Left ventricle myocardium inferior (tissue), 1 donor: ENCODE measurements around the gene EIF6. TPM values are rescaled to one million over a fixed set of nuclear protein-coding genes. Genes with fewer than 3 reads are reported as not detected.

Experiments
- DNase-seq: peaks from one replicate; pipeline ENCODE4 v3.0.0-alpha.2; 2020
- H3K27ac ChIP-seq: fragments of 200-600 bp; replicated peaks from 2 replicates; pipeline ENCODE4 v1.8.0; 2021
- H3K27me3 ChIP-seq: fragments of 200-600 bp; 2 replicates; pipeline ENCODE4 v1.8.0; 2021; ENCODE audit warnings: low read depth
- H3K36me3 ChIP-seq: fragments of 200-600 bp; 2 replicates; pipeline ENCODE4 v1.8.0; 2021
- H3K4me1 ChIP-seq: fragments of 200-600 bp; 2 replicates; pipeline ENCODE4 v1.8.0; 2021
- H3K4me3 ChIP-seq: fragments of 200-600 bp; 2 replicates; pipeline ENCODE4 v1.8.0; 2021; ENCODE audit warnings: mild to moderate bottlenecking, moderate library complexity
- H3K9me3 ChIP-seq: fragments of 200-600 bp; replicated peaks from 2 replicates; pipeline ENCODE4 v1.8.0; 2021
- CTCF ChIP-seq: fragments of 200-600 bp; IDR thresholded peaks from 2 replicates; pipeline ENCODE4 v1.8.0; 2021; ENCODE audit warnings: antibody characterized with exemption, mild to moderate bottlenecking, borderline replicate concordance
- intact Hi-C: fragments of 100-400 bp; cut with micrococcal nuclease; formaldehyde crosslinking; loops from one replicate; pipeline ENCODE4 v1.11.0; 2022
- total RNA-seq: library from RNA; stranded (reverse); fragmentation: NEBNext Ultra II Directional; extraction: Animal tissue kit (Norgen Biotek cat#: 25700); gene quantifications from one replicate; pipeline ENCODE4 v1.2.1, GENCODE V29; 2021
- donor health status: DM: no; HTN: yes; CAD: no; lungs with severe emphysema.

EIF6 gene
- total RNA-seq, 1 donor from 2014 or later: 37.4 TPM

GRCh38 chr20:35299780-35300179 is 15.2 kb upstream of the EIF6 start:
- H3K4me3 ChIP-seq: no peak overlapping the region
- no peaks in the 10 kb centered on the region for H3K9me3 ChIP-seq
- H3K4me1 ChIP-seq: peaks cover 10% of the 10 kb centered on the region
- no peaks in the 10 kb centered on the region for H3K36me3 ChIP-seq
- H3K27me3 ChIP-seq: peaks cover 16% of the 10 kb centered on the region
- no peak overlapping the region for H3K27ac ChIP-seq
- intact Hi-C loops: loop anchor here (10.0 kb wide), 1 partner anchor 145 kb away; no protein-coding TSS in a partner anchor
- TF ChIP-seq CTCF: no peak
- no peak for DNase-seq

GRCh38 chr20:35298264-35298663 is 13.7 kb upstream of the EIF6 start:
- Histone ChIP-seq H3K27me3 (peaks cover 32% of the 10 kb centered on the region), H3K9me3 (no peaks in the 10 kb centered on the region), H3K4me1 (peaks cover 7% of the 10 kb centered on the region), H3K36me3 (no peaks in the 10 kb centered on the region), H3K27ac (no peak overlapping the region), H3K4me3 (no peak overlapping the region)
- DNase-seq: no peak
- intact Hi-C loops: no loop called here
- TF ChIP-seq CTCF: no peak

- intact Hi-C loops: no loop called here
Measured at GRCh38 chr20:35297740-35298139, 13.2 kb upstream of the EIF6 start.

GRCh38 chr20:35297155-35297554 is 12.6 kb upstream of the EIF6 start:
- Histone ChIP-seq H3K27me3 (peaks cover 43% of the 10 kb centered on the region), H3K4me1 (peaks cover 7% of the 10 kb centered on the region), H3K36me3 (no peaks in the 10 kb centered on the region), H3K9me3 (no peaks in the 10 kb centered on the region), H3K4me3 (no peak overlapping the region), H3K27ac (no peak overlapping the region)
- no peak for TF ChIP-seq CTCF
- intact Hi-C loops: no loop called here
- no peak for DNase-seq

More at GRCh38 chr20:35297740-35298139, 13.2 kb upstream of the EIF6 start:
- Histone ChIP-seq H3K4me3 (no peak overlapping the region), H3K27ac (no peak overlapping the region), H3K36me3 (no peaks in the 10 kb centered on the region), H3K4me1 (peaks cover 7% of the 10 kb centered on the region), H3K27me3 (peaks cover 37% of the 10 kb centered on the region), H3K9me3 (no peaks in the 10 kb centered on the region)
- no peak for DNase-seq
- TF ChIP-seq CTCF: no peak

GRCh38 chr20:35296101-35296554 is 11.6 kb upstream of the EIF6 start:
- Histone ChIP-seq H3K4me3 (no peak overlapping the region), H3K4me1 (peaks cover 7% of the 10 kb centered on the region), H3K27ac (no peak overlapping the region), H3K9me3 (no peaks in the 10 kb centered on the region), H3K36me3 (no peaks in the 10 kb centered on the region), H3K27me3 (peaks cover 53% of the 10 kb centered on the region)
- no peak for DNase-seq
- intact Hi-C loops: no loop called here
- no peak for TF ChIP-seq CTCF

DNA sequence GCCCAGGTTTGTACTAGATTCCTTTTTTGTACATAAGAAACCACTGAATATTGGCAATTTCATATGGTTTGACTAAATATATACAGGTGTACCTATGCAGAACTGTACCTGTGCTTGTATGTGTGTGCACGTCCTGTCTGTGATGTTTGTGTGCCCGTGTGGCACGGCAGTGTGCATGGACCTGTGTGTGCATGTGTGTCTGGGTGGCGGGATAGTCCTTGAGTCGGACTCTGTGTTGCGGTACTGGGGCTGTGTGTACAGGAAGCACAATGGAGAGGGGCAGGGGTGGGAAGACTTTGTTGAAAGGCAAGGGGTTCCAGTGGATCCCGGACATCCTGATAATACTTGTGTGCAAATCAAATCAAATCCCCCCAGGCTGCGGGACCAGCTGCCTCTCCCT is 11.1 kb upstream of the EIF6 start:
- no peaks in the 10 kb centered on the region for H3K36me3 ChIP-seq
- TF ChIP-seq CTCF: no peak
- no peak for DNase-seq

More for the DNA sequence above, 11.1 kb upstream of the EIF6 start:
- Histone ChIP-seq H3K4me3 (no peak overlapping the region), H3K9me3 (no peaks in the 10 kb centered on the region), H3K27me3 (peaks cover 53% of the 10 kb centered on the region), H3K4me1 (peaks cover 7% of the 10 kb centered on the region), H3K27ac (no peak overlapping the region)
- intact Hi-C loops: no loop called here
